ENCODE results near the gene SPRYD3.

SPRYD3 gene

DNA sequence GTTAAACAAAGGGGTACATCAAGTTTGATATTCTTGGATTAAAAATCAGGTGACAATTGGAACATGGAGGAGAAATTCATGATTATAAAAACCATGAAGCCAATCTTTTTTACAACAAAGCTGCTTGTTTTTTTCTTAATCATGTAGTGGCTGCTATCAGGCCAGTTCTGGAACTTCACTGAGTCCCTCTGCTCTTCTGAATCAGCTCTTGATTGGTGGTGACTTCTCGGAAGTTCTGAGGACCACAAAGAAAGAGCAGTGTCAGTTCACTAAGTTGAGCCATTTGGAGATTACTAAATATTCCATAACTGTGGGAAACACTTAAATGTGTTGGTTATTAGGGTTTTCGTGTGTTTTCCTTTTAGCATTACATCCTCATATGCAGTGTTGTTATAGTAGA lies 64.5 kb downstream of the SPRYD3 start:
- no peak for TF ChIP-seq CTCF (IDR thresholded peaks at IDR 0.05; ENCODE audit: control insufficient read depth, insufficient read depth, low read depth, low read length, missing control alignments)
- H3K4me3 ChIP-seq (ENCODE audit: control insufficient read depth, low read depth, low read length) = no peak overlapping the region
- DNase-seq (ENCODE audit: low read depth) = no peak

Data from AG09309 (cell line).